Retinal pigment epithelial cell (primary cell): ENCODE data around the gene FAH.
A peak's percentile ranks its signal among the peaks of the same experiment; 100 is the strongest.
"Not testable (repeated sequence)": the region's sequence is repeated elsewhere in the genome, so short reads cannot be mapped to it uniquely, and the experiment has no call there.

Experiments used
- DNase-seq: peaks from one replicate; pipeline ENCODE4 v3.0.0-alpha.2; 2010; ENCODE audit warnings: low read depth
- H3K4me3 ChIP-seq: 2 replicates; pipeline ENCODE4 v1.5.1; 2011; ENCODE audit warnings: mild to moderate bottlenecking, low read length, control low read depth, moderate library complexity
- CTCF ChIP-seq: conservative IDR thresholded peaks from 2 replicates; pipeline ENCODE4 v1.5.1; 2011; ENCODE audit warnings: low read depth, low read length, control low read depth, inconsistent platforms

The FAH gene

GRCh38 chr15:80151148-80151547 is 1.7 kb upstream of the FAH start:
- no peak for DNase-seq
- no peak overlapping the region for H3K4me3 ChIP-seq

GRCh38 chr15:80151576-80151975 is 1.2 kb upstream of the FAH start:
- no peak for TF ChIP-seq CTCF
- no peak for DNase-seq
- H3K4me3 ChIP-seq, result no peak overlapping the region

More at GRCh38 chr15:80151148-80151547, 1.7 kb upstream of the FAH start:
- TF ChIP-seq CTCF, result no peak

GRCh38 chr15:80152180-80152895 is 461 bp upstream of the FAH start:
- peak; percentile 84 for DNase-seq
- peak overlapping the region; percentile 80 for H3K4me3 ChIP-seq
- no peak for TF ChIP-seq CTCF

- H3K4me3 ChIP-seq, result no peak overlapping the region
- no peak for TF ChIP-seq CTCF
- DNase-seq, result no peak
Measured at GRCh38 chr15:80153900-80154299, 1.1 kb downstream of the FAH start.

- DNase-seq, result no peak
- no peak overlapping the region for H3K4me3 ChIP-seq
- TF ChIP-seq CTCF, result no peak
Measured at GRCh38 chr15:80154336-80154735, 1.5 kb downstream of the FAH start.

GRCh38 chr15:80155001-80155377 is 2.2 kb downstream of the FAH start:
- DNase-seq, result no peak
- no peak overlapping the region for H3K4me3 ChIP-seq
- no peak for TF ChIP-seq CTCF

- not testable (repeated sequence) for DNase-seq, H3K4me3 ChIP-seq
Measured at GRCh38 chr15:80155378-80156175, 2.8 kb downstream of the FAH start.
